Measurements from ENCODE around the gene CD14.
"Not testable (repeated sequence)": the region's sequence is repeated elsewhere in the genome, so short reads cannot be mapped to it uniquely, and the experiment has no call there.

The CD14 gene

DNA sequence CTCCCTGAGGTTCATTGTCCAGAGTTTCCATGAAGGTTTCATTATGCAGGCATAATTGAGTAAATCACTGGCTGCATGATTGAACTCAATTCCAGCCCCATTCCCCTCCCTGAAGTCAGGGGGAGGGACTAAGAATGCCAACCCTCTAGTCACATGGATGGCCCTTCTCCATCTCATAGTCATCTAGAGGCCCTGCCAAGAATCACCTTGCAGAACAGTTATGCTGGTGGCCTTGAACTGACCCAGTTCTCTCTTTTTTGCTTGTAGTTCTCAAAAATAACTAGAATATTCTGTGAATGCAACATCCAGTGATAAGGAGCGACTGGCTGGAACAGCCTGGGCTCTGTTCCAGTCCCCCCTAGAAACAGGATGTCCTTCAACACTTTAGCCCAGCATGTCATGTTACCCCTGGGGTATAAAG lies 36.6 kb downstream of the CD14 start:
- DNase-seq (ENCODE audit: low read depth in 2 of 2), result no peak

- DNase-seq (ENCODE audit: low read depth in 2 of 2), result no peak
Observed at GRCh38 chr5:140595538-140596300, 37.3 kb downstream of the CD14 start.

DNA sequence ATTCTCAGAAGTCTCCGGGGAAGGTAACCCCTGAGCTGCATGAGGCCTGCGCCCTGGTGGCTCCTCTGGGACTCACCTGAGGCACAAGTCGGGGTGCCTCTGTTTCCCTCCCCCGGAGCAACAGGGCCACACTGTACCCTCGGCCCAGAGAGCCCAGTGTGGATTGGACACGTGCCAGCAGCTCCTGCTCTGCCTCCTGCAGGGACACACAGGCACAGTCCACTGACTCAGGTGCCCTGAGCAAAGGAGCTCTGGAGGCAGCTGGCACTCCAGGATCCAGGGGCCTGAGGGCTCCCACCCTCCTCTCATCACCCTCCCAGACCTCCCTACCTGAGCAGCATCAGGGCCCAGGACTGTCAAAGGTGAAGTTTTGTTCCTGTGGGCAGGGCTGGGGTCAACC lies 38.8 kb downstream of the CD14 start:
- DNase-seq (ENCODE audit: low read depth in 2 of 2), result no peak

GRCh38 chr5:140593070-140593469 lies 39.9 kb downstream of the CD14 start:
- DNase-seq (ENCODE audit: low read depth in 2 of 2), result not testable (repeated sequence)

DNA sequence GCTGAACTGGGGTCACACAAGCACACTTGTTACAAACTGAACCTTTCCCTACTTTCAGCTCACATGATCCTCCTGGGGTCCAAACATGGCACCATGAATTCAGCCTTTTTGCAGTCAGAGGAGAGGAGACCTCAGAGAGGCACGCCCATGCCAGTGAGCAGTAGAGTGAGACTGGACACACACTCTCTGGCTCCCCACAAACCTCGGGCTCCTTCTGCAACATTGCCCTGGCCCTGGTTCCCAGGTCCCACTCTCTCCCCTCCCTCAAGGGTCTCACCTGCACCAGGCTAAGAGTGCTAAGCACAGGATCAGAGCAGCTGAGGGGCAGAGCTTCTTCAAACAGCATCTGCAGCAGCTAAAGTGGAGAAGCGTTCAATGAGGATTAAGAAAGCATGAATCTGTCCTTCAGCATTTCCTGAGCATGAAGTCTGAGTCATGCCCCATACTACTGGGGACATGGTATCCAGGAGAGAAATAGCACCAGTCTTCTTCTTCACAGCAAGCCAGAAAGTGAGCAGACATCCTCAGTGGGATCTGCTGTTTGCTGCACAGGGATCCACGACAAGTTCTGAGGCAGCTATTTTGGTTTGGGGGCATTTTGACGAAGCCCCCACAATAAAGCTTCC lies 41.1 kb downstream of the CD14 start:
- no peak for DNase-seq (ENCODE audit: low read depth in 2 of 2)

DNA sequence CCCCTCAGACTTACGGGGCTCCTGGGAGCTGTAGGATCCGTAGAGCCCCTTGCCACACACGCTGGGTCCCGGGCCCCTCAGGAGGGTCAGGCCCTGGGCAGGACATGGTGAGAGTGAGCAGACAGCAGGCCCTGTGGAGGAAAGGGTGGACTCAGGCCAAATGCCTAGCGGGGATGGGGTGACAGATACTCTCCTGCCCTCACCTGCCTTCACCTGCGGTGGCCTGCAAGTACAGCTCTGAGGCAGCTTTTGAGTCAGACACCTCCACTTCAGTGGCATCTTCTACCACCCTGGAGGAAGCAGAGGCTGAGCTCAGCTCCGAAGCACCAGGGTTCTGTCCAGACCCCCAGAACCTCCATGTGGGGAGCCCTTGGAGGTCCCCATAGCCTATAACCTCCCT lies 42.1 kb downstream of the CD14 start:
- DNase-seq (ENCODE audit: low read depth in 2 of 2), result no peak

- no peak for DNase-seq (ENCODE audit: low read depth in 2 of 2)
Observed at GRCh38 chr5:140588311-140589070, 44.5 kb downstream of the CD14 start.

DNA sequence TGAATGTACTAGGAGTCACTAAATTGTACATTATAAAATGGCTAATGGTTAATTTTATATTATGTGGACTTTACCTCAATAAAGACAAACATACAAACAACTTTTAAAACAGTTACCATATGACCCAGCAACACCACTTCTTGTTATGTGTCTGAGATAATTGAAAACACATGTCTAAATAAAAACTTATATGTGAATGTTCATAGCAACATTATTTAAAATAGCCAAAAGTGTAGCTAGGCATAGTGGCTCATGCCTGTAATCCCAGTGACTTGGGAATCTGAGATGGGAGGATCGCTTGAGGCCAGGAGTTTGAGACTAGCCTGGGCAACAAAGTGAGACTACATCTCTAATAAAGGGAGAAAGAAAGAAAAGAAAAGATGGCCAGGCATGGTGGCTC lies 45.5 kb downstream of the CD14 start:
- no peak for DNase-seq (ENCODE audit: low read depth in 2 of 2)
